ENCODE results near the gene BRIX1. TPM values are rescaled to one million over a fixed set of nuclear protein-coding genes. Genes with fewer than 3 reads are reported as not detected.

Gene BRIX1
- total and polyA plus RNA-seq, 2 of the 4 experiments (the other 2 are of a cell fraction), result 15.1 to 26.1 TPM

GRCh38 chr5:34886392-34887119 is 29.0 kb upstream of the BRIX1 start:
- Histone ChIP-seq H3K27me3 (ENCODE audit: control insufficient read depth, insufficient read depth, low read length) (peaks cover 2% of the 10 kb centered on the region; the same call in 1 of the 2 replicates), H2BK120ac (ENCODE audit: low read depth, low read length) (no peak overlapping the region), H2AFZ (replicated peaks; ENCODE audit: low read length, poor library complexity) (no peak overlapping the region), H3K4me1 (ENCODE audit: control insufficient read depth, insufficient read depth, low read length) (no peaks in the 10 kb centered on the region), H3K56ac (ENCODE audit: extremely low read depth, insufficient read depth, low read length) (no peak overlapping the region), H3K23ac (ENCODE audit: low read depth, low read length) (no peak overlapping the region), H4K91ac (ENCODE audit: insufficient read depth, low read depth, low read length) (no peak overlapping the region), H3K4me2 (ENCODE audit: low read depth, low read length) (no peak overlapping the region), H3K9ac (ENCODE audit: low read depth, low read length) (no peak overlapping the region), H4K8ac (ENCODE audit: low read depth in 2 of 2, low read length in 2 of 2) (no peak overlapping the region), H2BK15ac (ENCODE audit: low read depth, low read length) (no peak overlapping the region), H4K5ac (ENCODE audit: low read depth, low read length) (no peak overlapping the region), H3K14ac (replicated peaks; ENCODE audit: low read depth, low read length) (no peak overlapping the region), H3K9me3 (ENCODE audit: control insufficient read depth, insufficient read depth, low read length) (no peaks in the 10 kb centered on the region), H2BK20ac (ENCODE audit: low read depth, low read length) (no peak overlapping the region), H3K18ac (ENCODE audit: low read depth, low read length) (no peak overlapping the region), H4K20me1 (ENCODE audit: insufficient read depth, low read length) (no peaks in the 10 kb centered on the region), H3K4me3 (ENCODE audit: insufficient read depth, low read depth, low read length) (no peak overlapping the region), H2BK5ac (ENCODE audit: low read depth, low read length, poor library complexity, severe bottlenecking) (no peak overlapping the region), H3K27ac (ENCODE audit: insufficient read depth, low read length) (no peak overlapping the region), H3K4ac (ENCODE audit: low read depth, low read length) (no peak overlapping the region), H3K36me3 (ENCODE audit: control insufficient read depth, insufficient read depth, low read length) (no peaks in the 10 kb centered on the region), H2AK9ac (replicated peaks; ENCODE audit: low read depth, low read length, poor library complexity) (no peak overlapping the region), H3K9me1 (ENCODE audit: insufficient read depth, low read length) (no peaks in the 10 kb centered on the region), H3K79me1 (ENCODE audit: low read depth in 1 of 2, low read length in 2 of 2) (no peaks in the 10 kb centered on the region), H2AK5ac (ENCODE audit: low read depth, low read length) (no peak overlapping the region)
- intact Hi-C loops (cut with micrococcal nuclease), result no loop called here
- dilution Hi-C loops (cut with HindIII; ENCODE audit: low sequenced_read_pairs, unreplicated experiment), result no loop called here
- BruUV-seq (replicated peaks), result no TSS peak
- in situ Hi-C loops (cut with MboI; ENCODE audit: low sequenced_read_pairs), result loop anchor here (25.0 kb wide), 1 partner anchor 899 kb away; the partner anchor contains the start of gene SLC45A2
- no peak for DNase-seq
- TF ChIP-seq CHD1 (IDR thresholded peaks at IDR 0.05; ENCODE audit: low read depth, low read length) (no peak), CTCF (conservative IDR thresholded peaks at IDR 0.05; ENCODE audit: low read depth, low read length) (no peak), ELK1 (IDR thresholded peaks at IDR 0.05; ENCODE audit: borderline replicate concordance, low read depth, low read length) (no peak), FOS (IDR thresholded peaks at IDR 0.05; ENCODE audit: low read depth, low read length) (no peak), RCOR1 (IDR thresholded peaks at IDR 0.05; ENCODE audit: insufficient replicate concordance, low read length) (no peak), USF2 (IDR thresholded peaks at IDR 0.05; ENCODE audit: low read depth, low read length) (no peak), MXI1 (IDR thresholded peaks at IDR 0.05; ENCODE audit: borderline replicate concordance, low read depth, low read length) (no peak), BHLHE40 (IDR thresholded peaks at IDR 0.05; ENCODE audit: low read depth, low read length) (no peak), MAZ (IDR thresholded peaks at IDR 0.05; ENCODE audit: borderline replicate concordance, low read depth, low read length) (no peak), RAD21 (IDR thresholded peaks at IDR 0.05; ENCODE audit: low read length) (no peak), POLR2A (IDR thresholded peaks at IDR 0.05; ENCODE audit: low read depth, low read length) (no peak), CEBPB (IDR thresholded peaks at IDR 0.05; ENCODE audit: low read depth, low read length) (no peak), NFE2L2 (IDR thresholded peaks at IDR 0.05; ENCODE audit: low read depth, low read length) (no peak), RFX5 (IDR thresholded peaks at IDR 0.05; ENCODE audit: low read depth, low read length) (no peak), MAFK (IDR thresholded peaks at IDR 0.05; ENCODE audit: low read depth, low read length) (no peak)
- CTCF ChIA-PET, result no interaction called here
- POLR2A ChIA-PET (ENCODE audit: unreplicated experiment), result interaction anchor here (0.5 kb wide), 1 partner anchor 14 kb away, joined by 4 read pairs; no protein-coding TSS in a partner anchor
- ATAC-seq (ENCODE audit: low read depth), result no peak
- WGBS, 2 experiments (ENCODE audit: extremely low coverage in 2 of 2, insufficient read length in 1 of 2), result no CpG with 5 or more reads among the region's 3 CpGs
